Thyroid gland (tissue), 4 donors: ENCODE results near the gene OR2H2. TPM values are rescaled to one million over a fixed set of nuclear protein-coding genes. Genes with fewer than 3 reads are reported as not detected.

ENCODE experiments used
- DNase-seq, 2 donors: peaks; one replicate each; pipeline ENCODE4 v3.0.0-alpha.2; 2019
- H3K27ac ChIP-seq, 3 donors: fragments of 200-600 bp; sonication (generic); 1 replicate in 2 of 3; 2 replicates in 1 of 3; pipeline ENCODE4 v1.5.1; 2016 to 2019; ENCODE audit warnings: mild to moderate bottlenecking in 1 of 3, moderate library complexity in 1 of 3
- H3K27me3 ChIP-seq: fragments of 200-600 bp; sonication (generic); one replicate; pipeline ENCODE4 v1.5.1; 2019
- H3K36me3 ChIP-seq, 2 donors: fragments of 200-600 bp; sonication (generic); one replicate each; pipeline ENCODE4 v1.5.1; 2016 to 2019
- H3K4me1 ChIP-seq, 2 donors: fragments of 200-600 bp; sonication (generic); one replicate each; pipeline ENCODE4 v1.5.1; 2017 to 2019
- H3K4me3 ChIP-seq, 3 donors: fragments of 200-600 bp; sonication (generic); replicated peaks in 1 of 3; 1 replicate in 2 of 3; 2 replicates in 1 of 3; pipeline ENCODE4 v1.5.1; 2016; ENCODE audit warnings: mild to moderate bottlenecking in 1 of 3
- H3K9me3 ChIP-seq: fragments of 200-600 bp; sonication (generic); one replicate; pipeline ENCODE4 v1.5.1; 2017
- POLR2A ChIP-seq, 2 donors: fragments of 450-650 bp; IDR thresholded peaks; one replicate each; pipeline ENCODE4 v1.6.1; 2017; ENCODE audit warnings: antibody characterized with exemption in 2 of 2, mild to moderate bottlenecking in 2 of 2, moderate library complexity in 1 of 2
- WGBS, 2 donors: methylation state at CpG; one replicate each; pipeline ENCODE4 v1.1.5; 2017; 5-methylcytosine and 5-hydroxymethylcytosine counted together
- intact Hi-C: fragments of 100-400 bp; cut with DNase I; formaldehyde crosslinking; loops from one replicate; pipeline ENCODE4 v1.15.1; 2023
- small RNA-seq: library from RNA; depleted of rRNA; stranded (forward); fragments of <200 nt; gene quantifications from one replicate; pipeline ENCODE3, GENCODE V24; 2016
- total RNA-seq, 4 donors: library from RNA; depleted of rRNA; stranded (reverse); fragments of >200 nt; gene quantifications; one replicate each; pipeline ENCODE4 v1.2.3, GENCODE V29; 2016
- TF ChIP-seq, protein P1 (sequence below), 6 experiments: fragments of 200-600 bp in 3 of 6; fragments of 450-650 bp in 3 of 6; sonication (generic) in 3 of 6; IDR thresholded peaks; one replicate each; pipeline ENCODE4 v1.5.1; 2016 to 2019; ENCODE audit warnings: antibody characterized with exemption in 6 of 6, mild to moderate bottlenecking in 2 of 6, inconsistent platforms in 1 of 6, moderate library complexity in 1 of 6

The OR2H2 gene
- total RNA-seq, 4 donors from 2014 or later: not detected

- Histone ChIP-seq H3K9me3 (no peaks in the 10 kb centered on the region), H3K36me3 (no peaks in the 10 kb centered on the region), H3K4me3 (peak within 1 kb of the TSS; percentile 35 to 96 (median 68)), H3K4me1 (peaks cover 10 to 23% of the 10 kb centered on the region in 2 donors), H3K27me3 (no peaks in the 10 kb centered on the region), H3K27ac (peak within 1 kb of the TSS in 2 of 3 donors; percentile 57 to 68)
- intact Hi-C loops: no loop called here
- peak; percentile 85 to 87 for DNase-seq
- TF ChIP-seq POLR2A (IDR thresholded peaks at IDR 0.05): peak in 1 of 2 donors; percentile 44
- TF ChIP-seq, protein P1, sequence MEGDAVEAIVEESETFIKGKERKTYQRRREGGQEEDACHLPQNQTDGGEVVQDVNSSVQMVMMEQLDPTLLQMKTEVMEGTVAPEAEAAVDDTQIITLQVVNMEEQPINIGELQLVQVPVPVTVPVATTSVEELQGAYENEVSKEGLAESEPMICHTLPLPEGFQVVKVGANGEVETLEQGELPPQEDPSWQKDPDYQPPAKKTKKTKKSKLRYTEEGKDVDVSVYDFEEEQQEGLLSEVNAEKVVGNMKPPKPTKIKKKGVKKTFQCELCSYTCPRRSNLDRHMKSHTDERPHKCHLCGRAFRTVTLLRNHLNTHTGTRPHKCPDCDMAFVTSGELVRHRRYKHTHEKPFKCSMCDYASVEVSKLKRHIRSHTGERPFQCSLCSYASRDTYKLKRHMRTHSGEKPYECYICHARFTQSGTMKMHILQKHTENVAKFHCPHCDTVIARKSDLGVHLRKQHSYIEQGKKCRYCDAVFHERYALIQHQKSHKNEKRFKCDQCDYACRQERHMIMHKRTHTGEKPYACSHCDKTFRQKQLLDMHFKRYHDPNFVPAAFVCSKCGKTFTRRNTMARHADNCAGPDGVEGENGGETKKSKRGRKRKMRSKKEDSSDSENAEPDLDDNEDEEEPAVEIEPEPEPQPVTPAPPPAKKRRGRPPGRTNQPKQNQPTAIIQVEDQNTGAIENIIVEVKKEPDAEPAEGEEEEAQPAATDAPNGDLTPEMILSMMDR (IDR thresholded peaks at IDR 0.05): no peak
- 2% methylated on average over 23 of the region's 57 CpGs for WGBS, 2 donors
Observed at GRCh38 chr6:29632789-29633533, 48.0 kb downstream of the OR2H2 start, which contains the start of gene GABBR1. GABBR1 (minus strand) TSS chr6:29633183; CDS start chr6:29632385, 798 bp downstream.

GRCh38 chr6:29633534-29633905, 48.6 kb downstream of the OR2H2 start:
- WGBS, 2 donors: 4 to 7% methylated on average over 9 of the region's 9 CpGs
- no peak for TF ChIP-seq POLR2A (IDR thresholded peaks at IDR 0.05)
- TF ChIP-seq, protein P1 (IDR thresholded peaks at IDR 0.05): no peak
- H3K9me3 ChIP-seq: no peaks in the 10 kb centered on the region
- H3K27ac ChIP-seq: peak overlapping the region in 1 of 3 donors; percentile 68
- H3K4me3 ChIP-seq: peak overlapping the region; percentile 35 to 96 (median 68)
- no peaks in the 10 kb centered on the region for H3K27me3 ChIP-seq
- intact Hi-C loops: no loop called here
- peaks cover 6 to 21% of the 10 kb centered on the region in 2 donors for H3K4me1 ChIP-seq
- no peak for DNase-seq
- H3K36me3 ChIP-seq: no peaks in the 10 kb centered on the region

DNA sequence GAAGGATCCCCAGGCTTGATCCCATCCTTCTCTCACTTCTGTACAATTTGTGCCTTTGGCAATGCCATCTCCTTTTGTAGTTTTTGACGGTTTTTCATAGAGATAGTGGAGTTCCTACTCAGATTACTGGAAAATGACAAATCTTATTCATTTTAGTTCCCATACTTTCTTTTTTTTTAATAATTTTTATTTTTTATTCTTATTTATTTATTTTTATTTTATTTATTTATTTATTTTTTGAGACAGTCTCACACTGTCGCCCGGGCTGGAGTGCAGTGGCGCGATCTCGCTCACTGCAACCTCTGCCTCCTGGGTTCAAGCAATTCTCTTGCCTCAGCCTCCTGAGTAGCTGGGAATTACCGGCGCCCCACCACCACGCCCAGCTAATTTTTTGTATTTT, 52.3 kb downstream of the OR2H2 start:
- Histone ChIP-seq H3K27me3 (no peaks in the 10 kb centered on the region), H3K9me3 (no peaks in the 10 kb centered on the region), H3K27ac (no peak overlapping the region), H3K4me1 (peaks cover 0 to under 1% of the 10 kb centered on the region in 2 donors), H3K4me3 (no peak overlapping the region), H3K36me3 (no peaks in the 10 kb centered on the region)
- WGBS, 2 donors: 86 to 95% methylated on average over 9 of the region's 9 CpGs
- no peak for DNase-seq
- no peak for TF ChIP-seq POLR2A (IDR thresholded peaks at IDR 0.05)
- TF ChIP-seq, protein P1 (IDR thresholded peaks at IDR 0.05): no peak
- intact Hi-C loops: no loop called here

Small RNA genes within 50 kb of the gene (small RNA-seq; reads per million reads assigned to genes)
- not detected for gene SNORD32B
- gene SUMO2P1: 1.6 reads per million, percentile 45 among the genes with 10 or more reads in this experiment
- not detected for gene TMEM183AP1

Other genes starting within 250 kb of the OR2H2 start
- gene OR5V1, start 216.3 kb upstream of the OR2H2 start, total RNA-seq: not detected
- not detected for gene OR12D3, start 209.8 kb upstream of the OR2H2 start, total RNA-seq
- gene OR12D2, start 189.5 kb upstream of the OR2H2 start, total RNA-seq: not detected
- not detected for gene OR12D1, start 170.2 kb upstream of the OR2H2 start, total RNA-seq
- not detected for gene OR10C1, start 145.8 kb upstream of the OR2H2 start, total RNA-seq
- gene OR11A1, start 128.1 kb upstream of the OR2H2 start, total RNA-seq: not detected
- gene OR2H1, start 128.0 kb upstream of the OR2H2 start, total RNA-seq: not detected
- gene MAS1L, start 97.2 kb upstream of the OR2H2 start, total RNA-seq: not detected
- gene UBD, start 25.4 kb upstream of the OR2H2 start, total RNA-seq: 1 to 10 TPM in 1 of 4 donors, under 1 TPM in 1, not detected in 2; 0.93 to 1.5 TPM
- 10 to 100 TPM; 20.4 to 34.3 (median 23.8) TPM for gene GABBR1, start 48.1 kb downstream of the OR2H2 start, total RNA-seq
- not detected for gene MOG, start 72.0 kb downstream of the OR2H2 start, total RNA-seq
- gene ZFP57, start 96.0 kb downstream of the OR2H2 start, total RNA-seq: not detected
- 10 to 100 TPM; 33.9 to 81.3 (median 44.6) TPM for gene HLA-F, start 138.3 kb downstream of the OR2H2 start, total RNA-seq
- gene HLA-G, start 242.7 kb downstream of the OR2H2 start, total RNA-seq: 1 to 10 TPM in 1 of 4 donors, under 1 TPM in 1, not detected in 2; 0.45 to 2.3 TPM